ENCODE results near the gene CDH5. TPM values are rescaled to one million over a fixed set of nuclear protein-coding genes. Genes with fewer than 3 reads are reported as not detected.

The CDH5 gene
- total RNA-seq, 1 experiment from 2014 or later: not detected

- Mint-ChIP-seq H3K4me3 (ENCODE audit: unreplicated experiment) (no peak overlapping the region), H3K9me3 (ENCODE audit: unreplicated experiment) (no peaks in the 10 kb centered on the region), H3K4me1 (ENCODE audit: insufficient read depth, unreplicated experiment) (peaks cover 19% of the 10 kb centered on the region), H3K27me3 (ENCODE audit: insufficient read depth, unreplicated experiment) (no peaks in the 10 kb centered on the region), H3K36me3 (ENCODE audit: insufficient read depth, unreplicated experiment) (no peaks in the 10 kb centered on the region), H3K27ac (ENCODE audit: low read depth, unreplicated experiment) (no peak overlapping the region)
- no peak for DNase-seq (ENCODE audit: unreplicated experiment)
- POLR2A ChIA-PET: no interaction called here
- BruUV-seq (replicated peaks): no TSS peak
- CTCF ChIA-PET: interaction anchor here (0.6 to 3.2 kb wide), 2 partner anchors 18 to 72 kb away, joined by 3 to 19 read pairs; no protein-coding TSS in a partner anchor
- TF ChIP-seq CTCF (IDR thresholded peaks at IDR 0.05; ENCODE audit: unreplicated experiment): no peak
- intact Hi-C loops (cut with micrococcal nuclease): no loop called here
Observed at GRCh38 chr16:66386629-66387622, 20.4 kb downstream of the CDH5 start.

DNA sequence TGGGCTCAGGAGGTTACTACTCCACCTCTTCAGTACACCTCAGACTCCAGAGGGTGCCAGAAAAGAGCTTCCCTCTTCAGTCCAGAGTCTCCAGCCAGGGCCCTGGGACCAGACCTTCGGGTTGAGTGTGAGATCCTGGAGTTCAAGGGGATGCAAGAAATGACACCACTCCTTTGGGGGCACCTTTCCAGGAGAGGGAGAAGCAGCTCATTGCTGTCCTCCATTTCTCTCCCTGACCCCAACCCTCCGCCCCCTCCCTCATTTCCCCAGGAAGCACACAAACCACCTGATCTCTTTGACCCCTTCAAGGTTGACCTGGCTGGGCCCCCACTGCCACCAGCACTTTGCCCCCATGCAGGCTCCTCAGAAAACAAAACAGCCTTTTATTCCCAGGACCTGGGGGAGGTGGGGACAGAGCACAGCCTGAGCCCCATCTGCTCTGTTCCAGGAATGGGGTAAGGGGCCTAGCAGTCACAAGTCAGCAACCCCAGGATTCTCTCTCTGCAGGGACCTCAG lies 21.4 kb downstream of the CDH5 start:
- Mint-ChIP-seq H3K4me1 (ENCODE audit: insufficient read depth, unreplicated experiment) (peaks cover 11% of the 10 kb centered on the region), H3K27ac (ENCODE audit: low read depth, unreplicated experiment) (no peak overlapping the region), H3K36me3 (ENCODE audit: insufficient read depth, unreplicated experiment) (no peaks in the 10 kb centered on the region), H3K27me3 (ENCODE audit: insufficient read depth, unreplicated experiment) (no peaks in the 10 kb centered on the region), H3K9me3 (ENCODE audit: unreplicated experiment) (no peaks in the 10 kb centered on the region), H3K4me3 (ENCODE audit: unreplicated experiment) (no peak overlapping the region)
- DNase-seq (ENCODE audit: unreplicated experiment): no peak
- no TSS peak for BruUV-seq (replicated peaks)
- intact Hi-C loops (cut with micrococcal nuclease): no loop called here
- no peak for TF ChIP-seq CTCF (IDR thresholded peaks at IDR 0.05; ENCODE audit: unreplicated experiment)
- CTCF ChIA-PET: interaction anchor here (1.6 kb wide), 1 partner anchor 44 kb away, joined by 5 read pairs; no protein-coding TSS in a partner anchor
- POLR2A ChIA-PET: no interaction called here

DNA sequence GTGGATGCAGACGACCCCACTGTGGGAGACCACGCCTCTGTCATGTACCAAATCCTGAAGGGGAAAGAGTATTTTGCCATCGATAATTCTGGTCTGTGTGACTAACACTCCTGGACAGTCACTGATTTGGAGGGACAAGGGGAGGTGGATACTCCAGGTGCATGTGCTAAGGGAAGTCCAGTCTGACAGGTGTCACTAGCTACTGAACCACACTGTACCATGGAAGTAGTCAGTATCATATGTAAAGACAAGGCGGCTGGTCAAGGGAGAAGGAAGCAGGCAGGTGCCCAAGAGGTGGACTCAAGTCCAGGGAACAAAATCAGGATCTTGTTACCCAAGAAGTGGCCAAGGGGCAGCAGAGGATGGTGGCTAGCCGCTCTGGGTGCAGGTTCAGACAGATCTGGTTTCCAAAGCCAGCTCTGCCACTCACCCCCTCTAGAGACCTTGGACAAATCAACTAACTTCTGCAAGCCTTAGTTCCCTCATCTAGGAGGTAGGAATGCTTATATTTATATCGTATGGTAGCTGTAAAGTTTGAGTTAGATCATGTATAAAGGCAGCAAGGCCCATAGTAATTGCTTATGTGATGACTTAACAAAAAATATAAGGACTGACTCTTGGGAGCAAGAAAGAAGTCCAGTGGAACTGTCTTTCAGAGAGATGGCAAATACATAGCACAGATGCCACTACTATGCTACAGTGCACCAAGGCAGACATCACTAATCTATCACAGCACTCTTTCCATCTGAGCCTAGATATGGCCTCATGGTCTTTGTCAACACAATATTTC lies 22.1 kb downstream of the CDH5 start:
- no TSS peak for BruUV-seq (replicated peaks)
- no peak for TF ChIP-seq CTCF (IDR thresholded peaks at IDR 0.05; ENCODE audit: unreplicated experiment)
- peaks cover 4% of the 10 kb centered on the region for H3K4me1 Mint-ChIP-seq (ENCODE audit: insufficient read depth, unreplicated experiment)
- no peaks in the 10 kb centered on the region for H3K9me3 Mint-ChIP-seq (ENCODE audit: unreplicated experiment)
- H3K36me3 Mint-ChIP-seq (ENCODE audit: insufficient read depth, unreplicated experiment): no peaks in the 10 kb centered on the region
- no peak overlapping the region for H3K27ac Mint-ChIP-seq (ENCODE audit: low read depth, unreplicated experiment)
- POLR2A ChIA-PET: no interaction called here
- H3K4me3 Mint-ChIP-seq (ENCODE audit: unreplicated experiment): no peak overlapping the region
- H3K27me3 Mint-ChIP-seq (ENCODE audit: insufficient read depth, unreplicated experiment): no peaks in the 10 kb centered on the region
- intact Hi-C loops (cut with micrococcal nuclease): no loop called here
- no peak for DNase-seq (ENCODE audit: unreplicated experiment)
- CTCF ChIA-PET: interaction anchor here (0.9 to 1.9 kb wide), 4 partner anchors 17 to 45 kb away, joined by 3 to 8 read pairs (median 6); no protein-coding TSS in a partner anchor
